Suppressor macrophage treated with lipopolysaccharide for 1 hour (primary cell): ENCODE measurements around the gene NAT14.
A peak's percentile ranks its signal among the peaks of the same experiment; 100 is the strongest.

Experiments used
- DNase-seq, 3 donors: peaks; one replicate each; pipeline ENCODE4 v3.0.0-alpha.2; 2020 to 2022

NAT14 gene

GRCh38 chr19:55472463-55472862, 12.5 kb upstream of the NAT14 start:
- no peak for DNase-seq

- no peak for DNase-seq
Observed at GRCh38 chr19:55473225-55474012, 11.6 kb upstream of the NAT14 start.

- no peak for DNase-seq
Observed at GRCh38 chr19:55474269-55475265, 10.4 kb upstream of the NAT14 start.

GRCh38 chr19:55476100-55476775, 8.8 kb upstream of the NAT14 start, which contains the start of gene ZNF628:
TSS of gene ZNF628 (plus strand) at chr19:55476617. CDS start at chr19:55479911, 3,294 bp downstream.
- DNase-seq, result peak; percentile 98 to 100 (median 99)

- DNase-seq, result no peak
Observed at GRCh38 chr19:55477905-55478304, 7.1 kb upstream of the NAT14 start.

GRCh38 chr19:55478364-55478763, 6.6 kb upstream of the NAT14 start:
- no peak for DNase-seq

- no peak for DNase-seq
Observed at GRCh38 chr19:55479045-55479444, 5.9 kb upstream of the NAT14 start.

GRCh38 chr19:55479451-55480230, 5.3 kb upstream of the NAT14 start:
- no peak for DNase-seq

- no peak for DNase-seq
Observed at GRCh38 chr19:55481148-55481793, 3.7 kb upstream of the NAT14 start.

GRCh38 chr19:55481794-55482155, 3.2 kb upstream of the NAT14 start:
- no peak for DNase-seq

GRCh38 chr19:55482156-55482961, 2.6 kb upstream of the NAT14 start:
- DNase-seq, result no peak

GRCh38 chr19:55482967-55483705, 1.9 kb upstream of the NAT14 start:
- no peak for DNase-seq

GRCh38 chr19:55483706-55484592, 1.0 kb upstream of the NAT14 start:
- no peak for DNase-seq

GRCh38 chr19:55485439-55486011, 537 bp downstream of the NAT14 start:
- DNase-seq, result no peak

GRCh38 chr19:55486043-55486970, 1.3 kb downstream of the NAT14 start:
- DNase-seq, result no peak

GRCh38 chr19:55486971-55487923, 2.3 kb downstream of the NAT14 start:
- DNase-seq, result peak in 2 of 3 donors; percentile 21 to 31
